Stimulated activated CD4-positive, alpha-beta T cell treated with anti-CD3 and anti-CD28 coated beads, Interleukin-15, amount 100 ng/mL, for 48 hours (primary cell): ENCODE results near the gene WNT4.

ENCODE experiments used
- DNase-seq, 2 donors: peaks; one replicate each; pipeline ENCODE4 v3.0.0-alpha.2; 2020; ENCODE audit warnings: low read depth in 2 of 2

Gene WNT4

GRCh38 chr1:22163564-22163963, 20.7 kb upstream of the WNT4 start:
- no peak for DNase-seq

DNA sequence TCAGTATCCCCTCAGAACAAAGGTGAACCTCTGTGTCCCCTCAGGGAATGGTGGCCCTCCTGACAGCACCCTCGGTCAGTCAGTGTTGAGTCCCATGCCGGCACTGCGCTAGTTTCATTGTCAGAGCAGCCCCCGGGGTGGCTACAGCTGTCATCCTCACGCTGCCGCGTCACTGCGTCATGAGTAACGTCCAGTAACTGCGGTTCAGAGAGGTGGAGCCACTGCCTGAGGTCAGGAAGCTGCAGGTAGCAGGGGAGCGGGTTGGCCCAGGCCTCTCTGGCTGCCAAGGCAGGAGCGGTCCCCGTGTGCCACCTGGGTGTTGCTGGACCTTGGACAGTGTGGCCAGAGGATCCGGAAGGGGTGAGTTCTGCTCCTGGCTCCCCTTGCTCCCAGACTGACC, 20.2 kb upstream of the WNT4 start:
- no peak for DNase-seq

DNA sequence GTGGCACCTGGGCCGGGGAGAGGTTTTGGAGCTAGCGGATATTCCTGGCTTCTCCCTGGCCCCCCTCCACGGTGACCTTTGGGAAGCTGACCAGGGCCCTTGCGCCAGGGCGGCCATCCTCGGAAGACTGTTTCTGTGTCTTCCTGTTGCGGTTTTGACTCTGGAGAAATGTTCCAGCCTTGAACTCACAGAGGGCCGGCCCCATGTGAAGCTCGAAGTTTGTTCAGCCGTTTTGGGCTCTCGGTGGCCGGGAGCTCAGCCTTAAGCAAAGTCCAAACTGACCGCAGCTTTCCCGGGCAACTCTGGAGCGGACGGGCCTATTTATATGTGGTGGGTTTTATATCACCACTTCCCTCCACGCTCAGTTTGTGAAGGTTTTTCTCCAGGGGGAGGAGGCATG, 17.0 kb upstream of the WNT4 start:
- no peak for DNase-seq

GRCh38 chr1:22158654-22159053, 15.8 kb upstream of the WNT4 start:
- no peak for DNase-seq

GRCh38 chr1:22157359-22157966, 14.6 kb upstream of the WNT4 start:
- no peak for DNase-seq

- DNase-seq: no peak
Observed at GRCh38 chr1:22155517-22155916, 12.6 kb upstream of the WNT4 start.

- no peak for DNase-seq
Observed at GRCh38 chr1:22154626-22155025, 11.7 kb upstream of the WNT4 start.

DNA sequence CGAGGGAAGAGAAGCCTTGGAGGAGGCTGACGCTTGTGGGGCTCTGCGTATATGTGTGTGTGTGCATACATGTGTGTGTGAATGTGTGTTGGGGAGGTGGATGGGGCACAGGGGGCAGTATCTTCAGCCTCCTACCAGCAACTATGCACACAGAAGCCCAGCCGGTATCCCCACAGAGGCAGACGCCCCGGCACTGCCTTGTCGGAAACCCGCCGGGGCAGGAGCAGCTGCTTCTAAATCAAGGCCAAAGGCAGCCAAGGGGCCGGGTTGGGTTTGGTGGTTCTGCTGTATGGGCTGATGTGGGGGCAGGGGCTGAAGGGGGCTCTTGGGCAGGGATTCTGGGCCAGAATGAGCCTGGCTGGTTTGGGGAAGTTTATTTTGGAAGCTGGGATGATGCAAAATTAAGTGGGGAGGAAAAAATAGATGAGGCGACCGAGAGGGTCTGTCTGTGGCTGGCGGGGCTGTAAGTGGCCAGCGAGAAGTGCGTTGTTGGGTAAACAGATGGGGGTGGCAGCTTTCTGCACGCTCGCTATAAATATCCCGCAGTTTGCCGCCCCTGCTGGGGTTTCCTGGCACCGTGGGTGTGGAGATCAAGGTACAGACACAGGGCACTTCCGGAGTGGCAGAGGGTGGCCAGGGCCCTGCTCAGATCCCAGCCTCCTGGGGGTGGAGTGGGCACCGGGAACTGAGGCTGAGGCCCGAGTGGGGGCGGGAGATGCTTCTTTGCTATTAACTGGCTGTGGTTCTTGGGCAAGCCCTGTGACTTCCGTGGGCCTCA, 11.0 kb upstream of the WNT4 start:
- no peak for DNase-seq

DNA sequence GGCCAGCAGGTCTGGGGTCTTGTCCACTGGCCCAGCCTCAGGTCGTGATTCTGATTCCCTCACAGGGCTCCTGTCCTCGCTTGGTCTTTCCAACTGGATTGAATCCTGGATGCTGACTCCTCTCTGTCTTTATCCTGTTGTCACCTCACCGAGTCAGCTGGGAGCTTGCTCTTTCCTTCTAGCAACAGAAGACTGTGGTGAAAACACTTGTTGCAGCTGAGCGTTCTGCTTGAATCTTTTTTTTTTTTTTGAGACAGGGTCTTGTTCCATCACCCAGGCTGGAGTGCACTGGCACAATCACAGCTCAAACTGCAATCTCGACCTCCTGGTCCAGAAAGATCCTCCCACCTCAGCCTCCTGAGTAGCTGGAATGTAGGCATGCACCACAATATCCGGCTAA, 8.0 kb upstream of the WNT4 start:
- DNase-seq: no peak

- DNase-seq: no peak
Observed at GRCh38 chr1:22142315-22143064, 407 bp downstream of the WNT4 start.

GRCh38 chr1:22141554-22142314, 1.2 kb downstream of the WNT4 start:
- DNase-seq: no peak

DNA sequence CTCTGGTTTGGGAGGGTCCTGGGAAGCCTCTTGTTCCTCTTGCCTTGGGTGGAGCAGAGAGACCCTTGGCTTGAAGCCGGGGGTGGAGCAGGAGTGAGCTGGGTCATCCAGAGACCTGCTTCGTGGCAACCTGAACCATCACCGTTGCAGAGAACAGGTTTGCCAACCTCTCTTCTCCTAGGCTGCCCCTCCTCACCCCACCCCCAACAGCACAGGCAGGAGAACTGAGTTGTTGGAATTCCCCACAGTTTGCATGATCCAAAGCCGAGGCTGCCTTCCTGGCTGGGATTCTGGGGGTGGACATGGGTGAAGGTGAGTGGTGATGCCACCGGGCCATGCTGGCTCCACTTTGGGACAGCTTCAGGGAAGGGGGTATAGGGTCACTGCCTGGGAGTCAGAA, 2.2 kb downstream of the WNT4 start:
- no peak for DNase-seq

DNA sequence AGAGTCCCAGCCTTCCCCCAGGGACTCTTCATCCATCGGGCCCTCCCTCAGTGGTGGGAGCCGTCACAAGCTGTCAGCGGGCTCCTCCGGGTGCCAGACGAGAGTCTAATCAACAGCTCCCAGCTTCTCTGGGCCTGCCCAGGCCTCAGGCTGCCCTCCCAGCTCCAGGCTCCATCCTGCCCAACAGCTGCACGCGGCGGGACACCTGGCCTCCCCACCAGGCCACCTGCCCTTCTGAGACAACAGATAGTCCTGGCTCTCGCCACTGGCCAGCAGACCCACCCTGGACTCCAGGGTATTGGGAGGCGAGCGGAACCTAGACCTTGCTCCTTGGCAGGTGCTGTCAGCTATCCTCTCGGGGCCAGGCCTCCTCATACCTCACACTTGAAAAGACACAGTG, 3.1 kb downstream of the WNT4 start:
- no peak for DNase-seq

DNA sequence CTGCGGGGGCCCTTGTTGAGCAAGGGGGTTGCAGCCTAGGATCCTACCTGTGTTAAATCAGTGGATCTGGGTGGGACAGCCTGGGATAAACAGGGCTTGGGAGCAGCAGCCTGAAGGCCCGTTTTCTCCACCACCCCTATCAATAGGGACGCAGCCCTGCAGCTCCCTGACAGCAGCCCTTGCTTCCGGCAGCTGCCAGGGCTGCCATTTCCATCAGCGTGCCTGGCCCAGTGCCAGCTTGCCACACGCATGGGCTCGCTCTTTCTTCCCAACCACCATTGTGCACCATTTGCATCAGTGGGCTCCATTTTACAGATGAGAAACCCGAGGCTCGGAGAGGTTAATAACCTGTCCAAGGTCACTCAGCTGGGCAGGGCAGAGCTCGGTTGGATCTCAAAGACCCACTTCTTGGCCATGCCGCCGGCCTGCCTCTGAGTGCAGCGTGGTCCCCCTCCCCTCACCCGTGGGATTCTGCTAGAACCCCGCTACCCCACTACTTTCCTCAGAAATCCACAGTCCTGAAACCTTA, 3.8 kb downstream of the WNT4 start:
- DNase-seq: no peak

DNA sequence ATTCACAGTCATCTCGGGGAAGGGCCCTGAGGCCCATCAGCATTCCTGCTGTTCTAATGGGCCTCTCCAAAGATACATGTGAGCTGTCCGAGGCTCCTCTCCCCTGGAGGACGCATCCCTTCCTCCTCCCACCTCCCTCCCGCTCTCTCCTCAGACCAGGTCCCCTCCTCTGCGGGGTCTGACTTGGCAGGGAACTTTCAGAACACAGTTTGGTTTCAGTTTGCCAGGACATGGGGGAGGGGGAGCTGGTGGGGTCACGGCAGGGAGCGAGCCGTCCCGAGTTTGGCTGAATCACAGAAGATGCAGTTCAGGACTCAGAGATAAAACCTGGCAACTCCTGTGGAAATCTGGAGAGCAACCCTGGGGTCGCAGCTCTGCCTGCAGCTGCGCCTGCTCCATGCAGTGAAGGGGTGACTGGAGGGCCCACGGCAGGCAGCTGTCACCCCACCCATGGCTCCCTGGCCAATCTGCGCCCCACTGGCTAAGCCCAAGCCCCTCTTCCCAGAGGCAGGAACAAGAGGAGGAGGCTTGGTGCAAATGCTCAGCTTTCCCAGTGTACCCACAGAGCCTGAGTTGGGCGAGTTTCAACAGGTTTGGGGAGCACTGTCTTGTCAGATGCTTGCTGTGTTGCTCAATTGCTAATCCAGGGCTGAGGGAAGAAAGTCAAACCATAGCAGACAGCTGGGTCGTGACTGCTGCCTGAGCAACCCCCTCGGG, 5.7 kb downstream of the WNT4 start:
- no peak for DNase-seq

GRCh38 chr1:22133931-22134324, 9.0 kb downstream of the WNT4 start:
- DNase-seq: no peak

DNA sequence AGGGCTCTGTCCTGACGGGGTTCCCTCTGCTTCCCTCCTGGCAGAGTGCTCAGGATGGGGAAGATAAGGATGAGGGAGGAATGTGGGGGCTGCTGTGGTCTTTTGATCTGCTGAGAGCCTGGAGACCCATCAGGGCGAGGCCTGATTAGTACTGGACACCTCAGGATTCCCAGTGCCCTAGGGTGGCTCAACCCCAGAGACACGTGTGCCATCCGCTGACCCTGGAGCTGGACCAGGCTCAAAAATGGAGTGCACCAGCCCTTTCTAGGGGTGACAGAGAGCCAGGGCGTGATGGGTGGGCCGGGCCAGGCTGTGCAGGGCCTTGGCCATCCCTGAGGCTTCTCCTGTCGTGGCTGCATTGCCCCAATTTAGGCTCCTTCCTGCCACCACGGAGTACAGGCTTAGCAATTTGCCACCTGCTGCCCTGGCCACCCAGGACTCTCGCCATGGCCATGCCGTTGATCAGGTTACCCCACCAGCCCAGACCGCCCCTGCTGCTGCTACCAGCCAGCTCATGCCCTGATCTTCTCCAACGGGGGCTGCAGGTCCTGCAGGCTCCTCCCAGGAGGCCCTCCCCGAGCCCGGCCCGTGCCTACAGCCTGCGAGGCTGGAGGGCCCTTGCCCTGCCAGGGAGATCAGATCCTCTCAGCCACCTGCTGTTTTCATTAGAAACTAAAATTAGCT, 9.5 kb downstream of the WNT4 start:
- DNase-seq: no peak

- no peak for DNase-seq
Observed at GRCh38 chr1:22132517-22133235, 10.2 kb downstream of the WNT4 start.

GRCh38 chr1:22131875-22132486, 10.9 kb downstream of the WNT4 start:
- DNase-seq: peak; percentile 10 to 58

- no peak for DNase-seq
Observed at GRCh38 chr1:22131062-22131461, 11.8 kb downstream of the WNT4 start.
